Kidney capillary endothelial cell (primary cell): ENCODE data around the gene RPA1.
A peak's percentile ranks its signal among the peaks of the same experiment; 100 is the strongest.
"Not testable (repeated sequence)": the region's sequence is repeated elsewhere in the genome, so short reads cannot be mapped to it uniquely, and the experiment has no call there.

Source experiments
- DNase-seq: peaks from one replicate; pipeline ENCODE4 v3.0.0-alpha.2; 2018; ENCODE audit warnings: low spot score

Gene RPA1

DNA sequence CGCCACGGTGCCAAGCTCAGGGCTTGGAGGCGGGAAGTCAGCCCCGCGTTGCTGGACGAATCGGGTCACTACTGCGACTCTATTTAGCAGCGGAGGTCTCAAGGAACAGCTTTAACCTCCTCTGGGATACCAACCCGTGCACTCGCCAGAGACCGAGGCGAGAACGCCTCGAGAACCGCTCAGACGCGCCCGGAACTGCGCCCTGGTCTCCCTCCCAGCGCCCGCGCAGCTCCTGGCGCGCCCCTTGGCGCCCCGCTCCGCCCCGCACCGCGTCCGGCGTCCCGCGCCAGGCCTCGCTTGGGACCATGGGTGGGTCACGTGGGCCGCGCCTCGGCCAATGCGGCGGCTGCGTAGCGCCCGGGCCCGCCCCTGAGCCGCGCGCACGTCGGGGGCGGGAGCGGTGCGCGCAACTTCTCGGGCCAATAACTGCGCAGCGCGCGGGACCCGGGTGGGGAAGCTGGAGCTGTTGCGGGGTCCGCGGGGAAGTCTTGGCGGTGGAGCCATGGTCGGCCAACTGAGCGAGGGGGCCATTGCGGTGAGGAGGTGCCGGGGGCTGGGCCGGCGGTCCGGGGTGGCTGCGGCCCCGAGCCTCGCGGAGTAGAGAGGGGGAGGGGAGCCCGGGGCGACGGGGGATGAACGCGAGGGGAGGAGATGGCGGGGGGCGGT lies at the start of gene RPA1, which contains the start of gene SMYD4:
TSS of gene RPA1 (plus strand) at position 414 of the 666 bp plus-strand sequence. CDS start at position 503, 89 bp downstream.
TSS of gene SMYD4 (minus strand) at position 311 of the 666 bp plus-strand sequence. CDS start 1,908 bp downstream, outside the sequence.
- peak; percentile 81 for DNase-seq

DNA sequence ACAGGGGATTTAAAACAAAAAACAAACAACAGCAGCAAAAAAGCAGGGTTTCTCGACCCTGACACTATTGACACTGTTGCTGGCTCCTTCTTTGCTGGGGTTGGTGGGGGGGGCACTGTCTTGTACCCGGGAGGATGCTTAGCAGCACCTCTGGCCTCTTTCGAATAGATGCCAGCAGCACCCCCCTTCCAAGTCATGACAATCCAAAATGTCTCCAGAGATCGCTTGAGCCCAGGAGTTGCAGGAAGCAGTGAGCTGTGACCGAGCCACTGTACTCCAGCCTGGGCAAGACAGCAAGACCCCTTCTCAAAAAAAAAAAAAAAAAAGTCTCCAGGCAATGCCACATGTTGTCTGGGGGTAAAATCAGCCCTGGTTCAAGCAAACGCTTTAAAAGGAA lies 47.6 kb upstream of the RPA1 start:
- DNase-seq = no peak

DNA sequence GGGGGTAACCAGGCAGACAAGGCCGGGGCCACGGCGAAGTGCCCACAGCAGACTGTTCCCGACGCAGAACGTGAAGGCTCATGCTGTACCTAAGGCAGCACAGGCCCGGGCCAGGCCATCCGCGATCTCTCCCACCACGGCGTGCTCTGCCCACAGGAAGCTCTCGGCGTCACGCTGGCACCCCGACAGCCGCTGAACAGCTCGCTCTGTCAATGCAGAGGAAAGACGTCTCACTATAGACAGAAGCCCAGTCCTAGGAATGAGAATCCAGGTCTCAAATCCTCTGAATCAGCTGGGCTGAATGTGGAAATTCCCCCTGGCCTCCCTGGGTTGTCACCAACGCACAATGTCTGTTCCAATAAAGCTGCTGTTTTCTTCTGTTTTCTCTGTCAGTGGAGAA lies 46.5 kb upstream of the RPA1 start:
- DNase-seq = no peak

DNA sequence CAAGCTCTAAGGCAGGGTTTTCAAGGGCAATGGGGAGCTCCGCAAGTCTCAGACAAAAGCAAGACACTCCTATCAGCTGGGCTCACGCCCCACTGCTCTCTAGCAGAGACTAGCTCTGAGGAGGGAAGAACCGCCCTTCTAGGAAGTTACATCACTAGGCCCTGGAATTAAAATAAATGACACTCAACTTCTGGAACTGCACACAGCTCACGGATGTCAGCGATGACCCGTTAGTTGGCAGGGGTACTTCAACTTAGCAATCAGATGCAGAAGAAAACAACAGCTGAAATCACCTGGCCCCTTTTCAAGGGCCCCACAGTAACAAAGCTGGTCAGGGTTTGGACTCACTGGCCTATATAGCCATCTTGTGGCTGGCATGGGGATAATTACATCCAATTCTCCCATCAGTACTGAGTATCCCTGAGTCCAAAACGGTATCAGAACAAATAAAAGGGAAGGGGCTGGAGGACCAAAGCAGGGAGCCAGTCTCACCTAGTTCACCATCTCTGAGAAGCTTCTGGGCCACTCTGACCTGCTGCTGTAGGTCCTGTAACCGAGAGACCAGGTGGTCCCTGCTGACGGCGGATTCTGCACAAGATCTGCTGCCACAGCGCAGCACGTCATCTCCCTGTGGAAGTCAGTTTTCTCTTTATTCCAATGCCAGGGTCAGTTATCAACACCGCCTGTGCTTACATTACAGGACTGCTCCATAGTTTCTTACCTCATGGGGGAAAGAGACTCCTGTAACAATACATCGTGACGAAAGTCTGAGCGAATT lies 45.8 kb upstream of the RPA1 start:
- peak; percentile 13 for DNase-seq

DNA sequence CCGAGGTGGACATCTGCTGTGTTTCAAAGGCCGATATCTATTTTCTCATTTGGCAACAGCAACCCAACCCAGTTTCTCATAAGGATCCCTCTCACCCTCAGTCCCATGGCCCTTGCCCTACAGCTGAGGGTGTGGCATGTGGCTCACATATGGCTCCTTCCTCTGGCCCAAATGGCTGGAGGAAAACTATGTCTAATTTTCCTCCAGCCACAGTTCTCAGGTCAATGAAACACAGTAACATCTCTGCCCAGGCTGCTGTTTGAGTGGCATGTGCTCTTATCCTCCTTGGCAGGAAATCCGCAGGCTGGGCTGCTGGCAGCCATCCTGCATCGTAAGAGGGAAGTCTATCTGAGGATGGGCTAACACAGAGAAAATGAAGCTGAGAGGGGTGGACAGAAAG lies 43.9 kb upstream of the RPA1 start:
- no peak for DNase-seq

DNA sequence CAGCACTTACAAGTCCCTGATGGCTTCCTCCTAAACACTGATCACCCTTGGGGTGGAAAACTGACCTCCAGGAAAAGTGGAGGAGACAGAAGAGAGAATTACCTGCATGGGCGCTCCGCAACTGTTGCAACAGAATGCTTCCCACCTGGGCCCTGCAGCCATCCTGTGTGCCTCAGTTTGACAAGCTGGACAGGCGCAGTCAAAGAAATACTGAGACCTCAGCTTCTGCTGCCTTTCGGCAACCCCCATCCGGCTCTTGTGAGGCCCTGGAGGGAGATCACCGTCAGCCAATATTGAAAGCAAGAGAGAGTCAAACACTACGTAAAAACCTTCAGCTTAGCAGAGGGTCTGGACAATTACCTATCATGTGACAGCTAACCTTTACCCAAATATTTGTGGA lies 43.1 kb upstream of the RPA1 start:
- DNase-seq = no peak

DNA sequence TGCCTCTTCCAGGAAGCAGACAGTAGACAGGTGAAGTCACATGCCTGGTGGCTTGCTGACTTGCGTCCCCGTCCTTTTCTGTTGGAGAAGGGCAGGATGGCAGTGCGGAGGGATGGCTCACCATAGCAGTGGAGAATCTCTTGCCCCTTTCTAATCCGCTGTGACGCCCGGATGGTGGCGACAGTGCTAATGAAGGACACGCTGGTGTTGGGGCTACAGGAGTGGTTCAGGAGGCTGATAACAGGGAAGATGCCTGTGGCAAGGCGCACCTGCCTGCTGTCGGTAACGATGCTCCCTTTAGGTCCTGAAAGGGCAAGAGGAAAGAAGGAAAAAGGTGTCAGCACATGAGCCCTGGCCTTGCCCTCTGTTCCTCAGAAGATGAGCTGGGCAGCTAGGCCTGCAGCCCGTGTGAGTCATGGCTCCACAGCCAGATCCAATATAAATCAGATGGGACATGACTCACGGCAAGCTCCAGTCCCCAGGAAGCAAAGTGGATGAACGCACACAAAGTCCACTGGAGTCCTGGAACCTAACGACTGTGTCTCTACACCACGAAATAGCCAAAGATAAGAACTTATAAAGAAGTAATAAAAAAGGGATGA lies 42.4 kb upstream of the RPA1 start:
- peak; percentile 85 for DNase-seq

DNA sequence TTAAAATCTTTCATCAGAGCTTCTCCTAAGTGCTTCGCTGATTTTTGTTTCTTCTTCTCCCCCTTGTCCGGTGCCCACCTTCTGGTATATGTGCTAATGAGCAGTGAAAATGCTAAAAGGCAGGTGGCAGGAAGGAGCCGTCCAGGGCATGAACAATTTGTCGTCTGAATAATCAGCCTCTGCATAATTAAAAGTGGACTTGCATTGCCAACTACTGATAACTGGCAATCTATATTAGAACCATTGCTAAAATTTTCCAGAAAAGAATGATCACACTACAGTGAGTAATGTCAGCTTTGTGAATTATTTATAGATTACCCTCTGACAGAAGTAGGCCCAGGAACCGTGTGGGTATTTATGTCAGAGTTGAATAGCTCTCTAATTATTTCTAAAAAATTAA lies 39.9 kb upstream of the RPA1 start:
- DNase-seq = no peak

DNA sequence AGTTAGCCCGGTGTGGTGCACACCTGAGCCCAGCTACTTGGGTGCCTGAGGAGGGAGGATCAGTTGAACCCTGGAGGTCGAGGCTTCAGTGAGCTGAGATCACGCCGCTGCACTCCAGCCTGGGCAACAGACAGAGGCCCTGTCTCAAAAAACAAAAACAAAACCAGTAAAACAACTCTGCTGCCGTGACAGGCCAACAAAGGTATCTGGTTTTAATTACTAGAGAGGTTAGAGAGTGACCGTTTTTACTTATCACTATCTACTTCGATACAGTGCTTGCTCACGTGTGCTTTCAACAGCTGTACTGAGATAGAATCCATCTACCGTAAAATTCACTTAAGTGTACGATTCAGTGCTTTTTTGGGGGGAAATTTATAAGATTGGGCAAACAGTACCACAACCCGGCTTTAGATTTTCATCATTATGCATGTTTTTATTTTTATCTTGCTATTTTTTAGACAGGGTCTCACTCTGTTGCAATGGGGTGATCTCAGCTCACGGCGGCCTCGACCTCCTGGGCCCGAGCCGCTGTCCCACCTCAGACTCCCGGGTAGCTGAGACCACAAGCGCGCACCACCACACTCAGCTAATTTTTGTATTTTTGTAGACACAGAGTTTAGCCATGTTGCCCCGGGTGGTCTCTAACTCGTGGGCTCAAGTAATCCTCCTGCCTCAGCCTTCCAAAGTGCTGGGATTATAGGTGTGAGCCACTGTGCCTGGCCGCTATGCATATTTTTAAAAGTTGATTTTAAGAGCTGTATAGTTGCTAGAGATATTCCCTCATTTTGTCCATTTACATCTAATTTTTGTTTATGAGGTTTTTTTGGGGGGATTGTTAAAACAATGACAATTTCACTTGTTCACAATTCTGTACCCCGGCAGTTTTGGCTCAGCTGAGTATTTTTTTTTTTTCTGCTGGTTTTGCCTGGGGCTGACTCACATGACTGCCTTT lies 37.0 kb upstream of the RPA1 start:
- DNase-seq = no peak

DNA sequence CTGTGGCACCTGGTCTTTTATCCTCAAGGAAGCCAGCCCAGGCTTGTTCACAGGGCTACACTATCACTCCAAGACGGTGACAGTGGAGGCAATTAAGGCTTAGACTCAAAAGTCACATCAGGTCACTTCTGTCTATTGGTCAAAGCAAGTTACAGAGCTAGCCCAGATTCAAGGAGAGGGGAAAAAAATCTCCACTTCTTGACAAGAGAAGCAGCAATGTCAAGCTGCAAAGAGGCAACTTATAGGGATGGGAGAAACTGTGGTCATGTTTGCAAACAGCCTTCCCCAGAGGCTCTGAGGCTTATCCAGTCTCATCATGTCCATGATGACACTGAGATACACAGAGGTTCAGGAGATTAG lies 36.4 kb upstream of the RPA1 start:
- no peak for DNase-seq

DNA sequence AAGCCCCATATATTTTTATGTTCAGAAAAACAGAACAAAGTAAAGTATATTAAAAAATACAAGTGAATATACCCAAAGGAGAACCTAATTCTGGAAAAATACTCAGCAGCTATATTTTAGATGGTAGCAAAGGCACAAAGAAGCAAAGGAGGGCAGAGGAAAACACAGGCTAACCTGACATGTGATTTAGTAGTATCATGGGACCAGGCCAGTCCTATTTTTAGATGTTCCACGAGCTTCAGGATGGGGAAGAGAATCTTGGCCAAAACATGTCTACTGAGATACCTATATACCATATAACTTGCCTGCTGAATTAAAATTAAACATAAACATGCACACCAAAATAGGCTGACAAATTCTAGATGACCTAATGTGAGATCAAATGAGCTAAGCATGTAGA lies 33.0 kb upstream of the RPA1 start:
- DNase-seq = no peak

DNA sequence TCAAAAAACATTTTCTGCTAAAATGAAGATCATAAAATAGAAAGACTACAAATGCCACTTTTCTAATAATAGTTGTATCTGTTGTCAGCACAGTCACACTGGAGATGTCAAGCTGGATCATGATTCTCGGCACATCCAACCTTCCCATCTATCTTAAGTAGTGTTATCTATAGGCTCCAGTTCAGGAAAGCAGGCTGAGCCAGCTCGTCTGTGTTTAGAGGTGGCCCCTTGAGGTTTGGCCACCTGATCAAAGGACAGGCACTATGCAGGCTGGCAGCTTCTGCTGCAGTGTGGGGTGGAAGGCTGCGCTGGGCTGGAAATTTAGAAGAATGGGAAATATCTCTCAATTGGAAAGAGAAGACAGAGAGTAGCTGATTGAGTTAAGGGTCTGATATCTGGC lies 32.5 kb upstream of the RPA1 start:
- DNase-seq = no peak

DNA sequence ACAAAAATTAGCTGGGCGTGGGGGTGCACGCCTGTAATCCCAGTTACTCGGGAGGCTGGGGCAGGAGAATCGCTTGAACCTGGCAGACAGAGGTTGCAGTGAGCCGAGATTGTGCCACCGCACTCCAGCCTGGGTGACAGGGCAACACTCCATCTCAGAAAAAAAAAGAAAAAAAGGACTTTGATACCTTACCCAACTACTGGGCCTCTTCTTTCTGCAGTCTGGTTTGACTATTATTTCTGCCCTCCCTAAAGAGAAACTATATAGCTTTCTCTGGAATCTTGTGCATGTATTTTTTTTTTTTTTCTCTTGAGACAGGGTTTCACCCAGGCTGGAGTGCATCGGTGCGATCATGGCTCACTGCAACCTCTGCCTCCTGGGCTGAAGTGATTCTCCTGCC lies 32.0 kb upstream of the RPA1 start:
- not testable (repeated sequence) for DNase-seq

DNA sequence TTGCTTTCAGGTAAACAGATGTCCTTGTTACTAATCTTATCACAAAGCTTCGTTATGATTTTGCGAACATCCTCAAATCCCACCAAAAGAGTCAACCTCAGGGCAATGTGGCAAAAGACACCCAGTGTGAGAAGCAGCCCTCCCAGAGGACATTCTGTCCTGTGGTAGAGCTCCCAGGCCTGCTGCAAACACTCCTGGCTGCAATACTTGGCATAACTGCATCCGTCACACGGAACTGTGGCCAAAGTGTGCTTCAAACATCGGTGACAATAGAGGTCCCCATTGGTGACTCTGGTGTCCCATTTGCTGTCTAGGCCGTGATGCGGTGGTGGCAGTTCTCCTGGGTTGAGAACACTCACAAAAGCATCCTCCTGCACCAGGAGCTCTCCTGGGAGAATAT lies 29.6 kb upstream of the RPA1 start:
- DNase-seq = no peak

DNA sequence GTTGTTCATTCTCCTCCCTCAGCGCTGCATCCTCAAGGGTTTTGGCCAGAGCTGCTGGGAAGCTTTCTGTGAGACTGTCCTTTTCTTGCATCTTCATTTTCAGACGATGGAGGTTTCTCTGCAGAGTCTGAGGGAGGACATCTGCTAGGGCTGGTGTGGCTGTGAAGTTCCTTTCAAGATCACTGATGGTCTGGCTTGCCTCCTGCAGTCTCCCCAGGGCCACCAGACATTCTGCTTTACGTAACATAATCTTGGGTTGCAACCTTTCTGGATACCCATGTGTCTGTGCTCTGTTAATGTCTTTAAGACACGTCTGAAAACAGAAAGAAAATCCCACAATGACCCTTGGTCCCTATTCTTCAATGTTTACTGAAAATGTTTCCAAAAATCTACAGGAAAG lies 29.1 kb upstream of the RPA1 start:
- no peak for DNase-seq

DNA sequence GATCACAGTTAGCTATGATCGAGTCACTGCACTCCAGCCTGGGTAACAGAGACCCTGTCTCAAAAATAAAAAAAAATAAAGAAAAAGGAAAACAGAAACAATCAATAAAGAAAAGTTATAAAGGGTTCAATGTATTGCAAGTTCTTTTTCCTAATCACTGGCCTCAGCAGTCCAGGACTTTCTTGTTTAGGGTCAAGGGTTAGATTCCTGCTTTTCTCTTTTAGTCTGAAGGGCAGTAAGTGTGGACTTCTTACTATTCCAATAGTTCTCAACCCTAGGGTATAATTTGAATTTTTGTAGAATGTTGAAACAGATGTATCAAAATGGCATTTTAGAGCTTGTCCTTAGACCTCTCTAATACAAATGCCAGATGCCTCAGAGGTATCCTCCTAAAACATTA lies 27.4 kb upstream of the RPA1 start:
- no peak for DNase-seq

DNA sequence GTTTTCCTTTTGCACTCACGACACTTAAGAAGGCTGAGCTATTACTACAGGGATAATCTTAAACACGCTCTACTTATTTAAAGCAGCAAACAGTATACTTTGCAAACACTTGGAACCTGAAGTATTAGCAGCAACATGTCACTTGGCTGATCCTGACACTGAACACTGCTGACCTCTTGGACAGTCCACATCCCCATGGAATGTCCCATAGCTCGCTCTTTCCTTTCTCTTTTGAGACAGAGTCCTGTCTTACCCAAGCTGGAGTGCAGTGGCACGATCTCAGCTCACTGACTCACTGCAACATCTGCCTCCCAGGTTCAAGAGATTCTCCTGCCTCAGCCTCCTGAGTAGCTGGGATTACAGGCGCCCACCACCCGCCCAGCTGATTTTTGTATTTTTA lies 26.5 kb upstream of the RPA1 start:
- DNase-seq = no peak

DNA sequence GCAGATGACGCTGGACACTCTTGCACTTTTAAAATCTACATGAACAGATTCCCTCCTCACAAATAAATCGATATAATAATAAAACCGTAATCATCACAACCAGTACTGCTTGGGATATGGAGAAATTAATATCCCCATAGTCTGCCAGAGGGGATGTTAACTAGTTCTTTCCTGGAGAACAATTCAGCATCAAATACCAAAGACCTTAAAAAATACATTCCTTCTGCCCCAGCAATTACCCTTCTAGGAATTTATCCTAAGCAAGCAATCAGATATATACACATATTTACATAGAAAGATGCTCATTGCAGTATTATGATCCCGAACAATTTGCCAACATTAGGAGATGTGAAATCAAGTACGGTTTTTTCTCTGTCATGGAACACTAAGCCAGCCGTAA lies 21.9 kb upstream of the RPA1 start:
- no peak for DNase-seq

DNA sequence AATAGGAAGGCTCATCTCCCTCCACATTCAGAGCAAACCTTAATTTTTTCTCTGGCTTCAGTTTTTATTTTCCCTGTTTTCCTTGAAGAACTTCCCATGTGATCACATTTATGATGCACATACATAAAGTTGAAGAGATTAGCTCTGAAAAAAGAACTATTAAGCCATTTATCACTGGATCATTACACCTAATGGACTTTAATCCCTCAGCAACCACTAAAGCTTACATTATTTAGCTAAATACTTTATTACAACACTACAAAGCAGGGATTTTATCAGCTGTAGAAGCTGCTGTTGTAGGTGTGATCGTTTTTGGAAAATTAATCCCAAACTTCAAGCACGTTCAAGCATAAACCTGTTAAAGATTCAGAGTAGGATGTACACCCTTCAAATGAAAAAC lies 21.2 kb upstream of the RPA1 start:
- no peak for DNase-seq

DNA sequence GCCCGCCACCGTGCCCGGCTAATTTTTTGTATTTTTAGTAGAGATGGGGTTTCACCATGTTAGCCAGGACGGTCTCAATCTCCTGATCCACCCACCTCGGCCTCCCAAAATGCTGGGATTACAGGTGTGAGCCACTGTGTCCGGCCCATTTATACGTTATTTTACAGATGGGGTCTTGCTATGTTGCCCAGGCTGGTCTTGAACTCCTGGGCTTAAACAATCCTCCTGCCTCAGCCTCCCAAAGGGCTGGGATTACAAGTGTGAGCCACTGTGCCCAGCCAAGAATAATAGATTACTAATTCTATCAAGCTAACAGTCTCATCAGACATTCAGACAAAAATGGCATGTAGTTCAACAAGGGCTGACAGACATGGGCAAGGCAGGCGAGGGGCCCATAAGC lies 20.0 kb upstream of the RPA1 start:
- DNase-seq = not testable (repeated sequence)

DNA sequence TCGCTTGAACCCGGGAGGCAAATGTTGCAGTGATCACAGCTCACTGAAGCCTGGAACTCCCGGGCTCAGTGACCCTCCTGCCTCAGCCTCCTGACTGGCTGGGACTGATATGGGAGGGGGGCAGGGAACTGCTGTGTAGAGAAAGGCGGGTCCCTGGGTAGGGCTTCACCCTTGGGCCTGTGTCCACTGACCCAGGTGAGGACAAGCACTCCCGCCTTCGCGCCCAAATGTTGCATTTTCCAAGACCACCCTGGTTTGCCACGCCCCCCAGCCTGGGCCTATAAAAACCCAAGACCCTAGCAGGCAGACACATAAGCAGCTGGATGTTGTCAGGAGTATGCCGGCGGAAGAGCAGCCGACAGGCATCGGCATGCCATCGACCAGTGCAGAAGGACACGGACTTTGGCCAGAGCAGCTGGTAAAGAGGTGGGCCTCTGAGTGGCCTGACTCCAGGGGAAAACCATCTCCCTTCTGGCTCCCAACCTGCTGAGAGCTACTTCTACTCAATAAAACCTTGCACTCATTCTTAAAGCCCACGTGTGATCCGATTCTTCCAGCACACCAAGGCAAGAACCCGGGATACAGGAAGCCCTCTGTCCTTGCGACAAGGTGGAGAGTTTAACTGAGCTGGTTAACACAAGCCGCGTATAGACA lies 19.2 kb upstream of the RPA1 start:
- no peak for DNase-seq

DNA sequence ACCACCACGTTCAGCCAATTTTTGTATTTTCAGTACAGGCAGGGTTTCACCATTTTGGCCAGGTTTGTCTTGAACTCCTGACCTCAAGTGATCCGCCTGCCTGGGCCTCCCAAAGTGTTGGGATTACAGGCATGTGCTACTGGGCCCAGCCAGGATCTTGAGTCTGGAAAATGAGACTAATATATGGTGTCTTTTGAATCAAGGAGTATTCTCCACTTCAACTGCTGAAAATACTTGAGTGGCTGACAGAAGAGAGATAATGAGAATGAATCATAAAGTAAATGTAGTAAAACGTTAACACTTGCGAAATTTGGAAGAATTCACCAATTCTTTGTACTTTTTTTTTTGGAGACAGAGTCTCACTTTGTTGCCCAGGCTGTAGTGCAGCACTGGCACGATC lies 16.7 kb upstream of the RPA1 start:
- no peak for DNase-seq
